T-helper 1 cell (primary cell): ENCODE measurements around the gene PTPN14.
"Not testable (repeated sequence)": the region's sequence is repeated elsewhere in the genome, so short reads cannot be mapped to it uniquely, and the experiment has no call there.

Source experiments
- DNase-seq, 5 donors: peaks; one replicate each; pipeline ENCODE4 v3.0.0-alpha.2; 2012 to 2020

The PTPN14 gene

GRCh38 chr1:214422137-214422671, 129.2 kb downstream of the PTPN14 start:
- no peak for DNase-seq

DNA sequence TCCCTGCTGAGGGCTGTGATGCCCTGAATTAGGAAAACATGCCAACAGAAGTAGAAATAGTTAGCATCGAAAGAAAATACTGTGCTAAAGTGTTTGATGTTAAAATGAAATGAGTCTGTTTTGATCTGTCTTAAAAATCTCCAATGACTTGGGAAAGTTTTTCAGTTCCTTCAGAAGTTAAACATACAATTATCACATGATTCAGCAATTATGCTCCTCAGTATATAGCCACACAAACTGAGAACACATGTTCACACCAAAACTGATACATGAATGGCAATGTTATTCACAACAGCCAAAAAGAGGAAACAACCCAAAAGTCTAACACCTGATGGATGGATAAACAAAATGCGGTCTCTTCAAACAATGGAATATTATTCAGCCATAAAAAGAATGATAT, 130.6 kb downstream of the PTPN14 start:
- no peak for DNase-seq

DNA sequence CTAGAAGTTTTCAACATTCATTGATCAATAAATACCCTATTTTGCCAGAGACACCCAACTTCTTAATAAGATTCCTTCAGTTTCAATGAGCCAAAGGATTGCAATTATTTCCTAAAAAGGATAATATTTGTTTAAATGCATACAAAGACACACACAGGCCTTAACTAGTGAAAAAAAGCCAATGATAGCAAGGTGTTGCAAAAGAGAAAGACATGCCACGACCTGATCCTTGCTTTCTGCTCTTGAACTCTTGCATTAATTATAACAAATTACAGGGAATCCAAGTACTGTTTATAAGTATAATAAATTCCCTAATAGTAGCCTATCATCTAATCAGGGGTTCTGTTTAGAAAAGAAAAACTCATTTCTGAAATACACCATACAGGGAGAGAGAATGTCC, 131.1 kb downstream of the PTPN14 start:
- no peak for DNase-seq

- no peak for DNase-seq
These were observed 131.8 kb downstream of the PTPN14 start for GRCh38 chr1:214419650-214420049.

GRCh38 chr1:214418391-214418790, 133.0 kb downstream of the PTPN14 start:
- peak in 1 of 5 donors; percentile 38 for DNase-seq

GRCh38 chr1:214417545-214418210, 133.7 kb downstream of the PTPN14 start:
- no peak for DNase-seq

DNA sequence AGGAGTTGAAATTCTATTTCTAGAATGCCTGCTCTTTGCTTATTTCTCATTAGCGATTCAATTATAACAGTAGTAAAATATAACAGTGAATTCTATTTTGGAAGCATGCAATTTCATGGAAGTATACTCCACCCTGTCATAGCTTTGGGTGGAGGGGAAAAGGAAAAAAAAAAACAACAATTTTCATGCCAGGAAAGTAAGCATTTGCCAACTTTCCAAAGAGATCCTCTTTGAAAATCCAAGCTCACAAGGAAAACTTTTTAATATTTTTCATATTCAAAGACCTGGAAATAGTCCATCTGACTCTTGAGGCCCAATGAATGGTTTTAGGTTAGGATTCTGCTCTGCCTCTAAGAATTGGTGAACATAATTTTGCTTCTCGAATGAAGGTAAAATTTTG, 134.5 kb downstream of the PTPN14 start:
- DNase-seq: no peak

DNA sequence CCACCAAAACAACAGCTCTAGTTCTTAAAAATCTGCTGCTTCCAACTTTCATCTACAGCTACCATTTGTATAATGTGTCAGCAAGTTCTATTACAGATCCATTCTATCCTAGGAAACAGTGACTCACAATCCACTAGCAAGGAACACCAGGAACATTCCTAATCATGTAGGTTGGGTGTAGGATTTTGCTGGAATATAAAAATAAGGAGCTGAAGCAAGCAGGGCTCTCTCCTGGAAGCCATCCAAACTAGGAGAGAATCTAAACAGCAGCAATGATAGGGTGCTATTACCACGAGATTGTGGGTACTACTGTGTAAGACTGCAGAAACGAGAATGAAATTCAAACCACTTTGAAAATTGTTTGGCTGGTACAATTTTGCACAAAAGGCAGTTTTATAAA, 135.0 kb downstream of the PTPN14 start:
- DNase-seq: no peak

DNA sequence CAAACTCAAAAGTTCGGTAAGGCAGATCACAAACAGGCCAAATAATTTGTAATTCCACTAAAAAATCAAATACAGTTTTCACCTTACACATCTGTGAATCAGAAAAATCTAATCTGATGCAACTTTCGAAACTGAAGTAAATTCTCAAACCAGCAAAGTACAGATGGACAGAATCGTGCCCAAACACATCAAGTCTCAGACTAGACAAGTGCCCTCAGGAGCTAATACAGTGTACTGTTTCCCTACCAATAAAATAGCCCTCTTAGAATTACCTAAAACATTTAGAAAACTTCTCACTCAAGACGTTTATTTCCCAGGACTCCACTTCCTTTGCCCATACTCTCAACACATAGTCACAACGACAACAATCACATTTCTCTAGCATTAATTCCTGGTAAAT, 136.3 kb downstream of the PTPN14 start:
- no peak for DNase-seq

- no peak for DNase-seq
These were observed 136.7 kb downstream of the PTPN14 start for GRCh38 chr1:214414691-214415090.

GRCh38 chr1:214413315-214413714, 138.1 kb downstream of the PTPN14 start:
- DNase-seq: no peak

GRCh38 chr1:214404571-214405213, 146.7 kb downstream of the PTPN14 start:
- no peak for DNase-seq

GRCh38 chr1:214404154-214404553, 147.2 kb downstream of the PTPN14 start:
- DNase-seq: peak in 1 of 5 donors; percentile 65

DNA sequence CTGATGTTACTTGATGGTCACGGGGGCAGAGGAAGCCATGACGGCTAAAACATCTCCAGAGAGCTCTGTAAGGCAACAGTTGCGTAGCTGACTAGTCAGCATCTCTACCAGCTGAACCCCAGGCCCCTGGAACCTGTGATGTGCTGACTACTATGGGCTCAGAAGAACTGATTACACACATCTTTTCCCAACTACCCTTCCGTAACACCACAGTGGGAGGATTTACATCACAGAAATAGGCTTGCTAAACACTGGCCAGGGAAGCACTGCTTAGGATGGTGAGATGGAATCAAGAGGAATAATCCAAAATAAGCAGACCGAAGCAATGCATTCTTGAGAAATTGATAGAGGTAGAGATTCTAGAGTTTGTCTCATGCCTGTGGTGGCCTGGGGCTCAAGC, 148.0 kb downstream of the PTPN14 start:
- no peak for DNase-seq

DNA sequence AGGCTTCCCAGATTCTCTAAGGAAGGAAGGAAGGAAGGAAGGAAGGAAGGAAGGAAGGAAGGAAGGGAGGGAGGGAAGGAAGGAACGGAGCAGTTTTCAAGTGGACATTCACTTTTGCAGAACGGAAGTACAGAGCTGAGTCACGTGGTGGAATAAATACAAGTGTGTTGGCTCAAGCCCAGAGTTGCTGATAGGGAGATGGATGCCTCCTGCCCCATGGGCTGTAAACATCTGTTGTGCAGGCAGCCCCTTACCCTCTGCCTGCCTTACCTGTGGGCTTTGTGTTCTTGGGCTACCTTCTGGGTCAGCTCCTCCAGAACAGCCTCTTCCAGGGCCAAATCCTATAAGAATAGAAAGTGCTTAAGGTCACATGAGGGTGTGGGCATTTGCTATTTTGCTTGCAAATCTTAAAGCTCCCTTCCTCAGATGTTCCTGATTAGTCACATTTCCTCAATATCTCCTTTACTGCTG, 148.8 kb downstream of the PTPN14 start:
- no peak for DNase-seq

DNA sequence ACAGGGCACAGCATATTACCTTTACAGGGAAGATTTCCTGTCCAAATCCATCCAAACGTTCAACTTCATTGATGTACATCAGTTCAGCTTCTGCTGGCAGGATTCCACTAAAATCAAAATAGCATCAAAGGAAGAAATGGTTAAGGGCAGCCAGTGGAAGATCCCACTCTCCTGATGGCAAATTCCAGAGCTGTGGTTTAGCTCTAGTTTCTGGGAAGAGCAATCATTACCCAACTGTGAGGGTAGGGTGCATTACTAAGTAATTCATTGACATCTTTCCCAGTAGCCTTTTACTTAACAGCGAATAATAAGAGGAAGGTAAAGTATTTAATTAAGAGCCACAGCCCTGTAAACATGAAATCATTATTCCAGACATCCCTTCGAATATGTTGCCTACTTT, 149.7 kb downstream of the PTPN14 start:
- DNase-seq: no peak

GRCh38 chr1:214400131-214400530, 151.3 kb downstream of the PTPN14 start:
- DNase-seq: no peak

- no peak for DNase-seq
These were observed 152.9 kb downstream of the PTPN14 start for GRCh38 chr1:214398490-214398889.

DNA sequence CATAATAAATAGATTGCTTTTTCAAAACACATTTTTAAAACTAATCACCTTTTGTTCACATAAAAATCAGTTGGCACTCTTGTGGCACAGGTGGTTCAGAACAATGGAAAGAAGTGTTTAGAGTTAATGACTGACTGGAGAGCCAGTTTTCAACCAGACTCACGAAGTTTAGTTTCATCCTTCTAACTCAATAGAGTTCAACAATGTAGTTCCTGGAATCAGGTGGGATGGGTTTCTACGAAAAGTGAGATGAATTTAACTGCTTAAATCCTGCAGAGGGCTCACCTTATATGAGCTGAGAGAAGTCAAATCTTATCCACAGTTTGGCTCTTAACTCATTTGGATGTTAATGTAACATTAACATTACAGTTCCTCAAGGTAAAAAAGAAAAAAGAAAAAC, 153.9 kb downstream of the PTPN14 start:
- peak in 1 of 5 donors; percentile 72 for DNase-seq

DNA sequence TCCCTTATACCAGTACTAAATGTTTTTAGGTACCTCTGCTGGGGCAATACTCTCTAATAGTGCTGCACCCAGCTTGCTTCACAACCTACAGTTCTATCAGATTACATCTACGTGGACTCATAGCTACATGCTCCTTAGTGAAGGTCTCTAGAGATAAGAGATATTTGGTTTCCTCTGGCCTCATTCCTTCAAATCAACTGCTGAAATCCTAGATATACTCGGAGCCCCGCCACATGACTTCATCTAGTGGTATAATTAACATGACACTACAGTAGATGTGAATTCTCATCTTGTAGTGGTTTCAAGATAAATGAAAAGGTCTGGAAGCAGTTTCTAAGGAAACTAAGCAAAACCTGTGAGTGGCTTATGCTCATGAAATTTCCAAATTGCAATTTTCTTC, 155.1 kb downstream of the PTPN14 start:
- DNase-seq: no peak

GRCh38 chr1:214394569-214394968, 156.8 kb downstream of the PTPN14 start:
- not testable (repeated sequence) for DNase-seq

- DNase-seq: no peak
These were observed 158.3 kb downstream of the PTPN14 start for GRCh38 chr1:214393086-214393485.

- DNase-seq: no peak
These were observed 159.3 kb downstream of the PTPN14 start for GRCh38 chr1:214391873-214392645.

DNA sequence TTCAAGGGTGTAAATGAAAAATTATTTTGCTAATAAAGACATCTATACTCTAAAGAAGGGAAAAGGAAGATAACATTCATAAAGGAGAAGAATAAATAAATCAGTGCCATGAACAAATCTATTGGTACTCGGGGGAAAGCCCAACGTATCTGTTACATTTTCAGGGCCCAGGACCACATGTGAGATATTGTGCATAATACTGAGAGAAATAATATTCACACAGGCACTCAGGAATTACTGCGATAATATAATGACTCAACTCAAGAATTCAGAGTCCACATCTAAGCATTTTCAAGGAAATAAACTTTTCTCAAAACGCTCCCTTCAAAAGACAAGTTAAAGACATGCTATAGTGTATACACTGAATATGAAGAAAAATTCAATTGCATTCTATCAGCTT, 161.7 kb downstream of the PTPN14 start:
- DNase-seq: no peak
